Vagina (tissue), 2 donors: ENCODE measurements around the gene DYRK1A.

ENCODE experiments used
- POLR2A ChIP-seq, 2 donors: fragments of 450-650 bp; IDR thresholded peaks; one replicate each; pipeline ENCODE4 v1.6.1; 2017; ENCODE audit warnings: antibody characterized with exemption in 2 of 2, mild to moderate bottlenecking in 2 of 2, moderate library complexity in 2 of 2
- POLR2AphosphoS5 ChIP-seq, 2 donors: sonication (generic); formaldehyde crosslinking; IDR thresholded peaks; one replicate each; pipeline ENCODE4 v1.9.0; 2017; ENCODE audit warnings: antibody characterized with exemption in 2 of 2, mild to moderate bottlenecking in 2 of 2, low read depth in 1 of 2; ENCODE audit not compliant: insufficient read depth in 1 of 2
- TF ChIP-seq, protein P1 (sequence below), 3 experiments: fragments of 450-650 bp in 2 of 3; fragments of 200-600 bp in 1 of 3; sonication (generic) in 1 of 3; IDR thresholded peaks; one replicate each; pipeline ENCODE4 v1.5.1; 2017 to 2019; ENCODE audit warnings: antibody characterized with exemption in 3 of 3, mild to moderate bottlenecking in 2 of 3, moderate library complexity in 2 of 3

DNA sequence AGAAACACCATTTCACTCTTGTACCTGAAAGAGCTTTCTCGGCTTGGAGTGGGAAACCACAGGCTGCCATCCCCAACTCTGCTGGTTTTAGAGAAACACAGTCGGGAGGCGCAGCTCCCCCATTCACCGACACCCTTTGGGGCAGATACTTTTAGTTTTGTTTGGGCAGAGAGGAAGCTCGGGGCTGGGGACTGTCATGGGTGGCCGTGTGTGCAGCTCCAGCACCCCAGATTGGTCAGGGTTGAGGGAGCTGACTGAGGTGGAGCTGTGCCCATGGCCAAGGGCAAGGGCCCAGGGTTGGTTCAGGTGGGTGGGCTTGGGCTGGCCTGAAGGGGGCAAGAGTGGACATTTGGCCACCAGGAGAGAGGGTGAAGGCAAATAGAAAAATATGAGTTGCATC lies 163.1 kb downstream of the DYRK1A start:
- TF ChIP-seq, protein P1, sequence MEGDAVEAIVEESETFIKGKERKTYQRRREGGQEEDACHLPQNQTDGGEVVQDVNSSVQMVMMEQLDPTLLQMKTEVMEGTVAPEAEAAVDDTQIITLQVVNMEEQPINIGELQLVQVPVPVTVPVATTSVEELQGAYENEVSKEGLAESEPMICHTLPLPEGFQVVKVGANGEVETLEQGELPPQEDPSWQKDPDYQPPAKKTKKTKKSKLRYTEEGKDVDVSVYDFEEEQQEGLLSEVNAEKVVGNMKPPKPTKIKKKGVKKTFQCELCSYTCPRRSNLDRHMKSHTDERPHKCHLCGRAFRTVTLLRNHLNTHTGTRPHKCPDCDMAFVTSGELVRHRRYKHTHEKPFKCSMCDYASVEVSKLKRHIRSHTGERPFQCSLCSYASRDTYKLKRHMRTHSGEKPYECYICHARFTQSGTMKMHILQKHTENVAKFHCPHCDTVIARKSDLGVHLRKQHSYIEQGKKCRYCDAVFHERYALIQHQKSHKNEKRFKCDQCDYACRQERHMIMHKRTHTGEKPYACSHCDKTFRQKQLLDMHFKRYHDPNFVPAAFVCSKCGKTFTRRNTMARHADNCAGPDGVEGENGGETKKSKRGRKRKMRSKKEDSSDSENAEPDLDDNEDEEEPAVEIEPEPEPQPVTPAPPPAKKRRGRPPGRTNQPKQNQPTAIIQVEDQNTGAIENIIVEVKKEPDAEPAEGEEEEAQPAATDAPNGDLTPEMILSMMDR (IDR thresholded peaks at IDR 0.05), result no peak
- TF ChIP-seq POLR2AphosphoS5 (IDR thresholded peaks at IDR 0.05; ENCODE audit: insufficient read depth in 1 of 2, low read depth in 1 of 2) (no peak), POLR2A (IDR thresholded peaks at IDR 0.05) (no peak)
